ENCODE data around the gene RNF112. TPM values are rescaled to one million over a fixed set of nuclear protein-coding genes. Genes with fewer than 3 reads are reported as not detected.
A peak's percentile ranks its signal among the peaks of the same experiment; 100 is the strongest.

RNF112 gene
- total RNA-seq, 1 experiment from 2014 or later = 0.81 TPM

DNA sequence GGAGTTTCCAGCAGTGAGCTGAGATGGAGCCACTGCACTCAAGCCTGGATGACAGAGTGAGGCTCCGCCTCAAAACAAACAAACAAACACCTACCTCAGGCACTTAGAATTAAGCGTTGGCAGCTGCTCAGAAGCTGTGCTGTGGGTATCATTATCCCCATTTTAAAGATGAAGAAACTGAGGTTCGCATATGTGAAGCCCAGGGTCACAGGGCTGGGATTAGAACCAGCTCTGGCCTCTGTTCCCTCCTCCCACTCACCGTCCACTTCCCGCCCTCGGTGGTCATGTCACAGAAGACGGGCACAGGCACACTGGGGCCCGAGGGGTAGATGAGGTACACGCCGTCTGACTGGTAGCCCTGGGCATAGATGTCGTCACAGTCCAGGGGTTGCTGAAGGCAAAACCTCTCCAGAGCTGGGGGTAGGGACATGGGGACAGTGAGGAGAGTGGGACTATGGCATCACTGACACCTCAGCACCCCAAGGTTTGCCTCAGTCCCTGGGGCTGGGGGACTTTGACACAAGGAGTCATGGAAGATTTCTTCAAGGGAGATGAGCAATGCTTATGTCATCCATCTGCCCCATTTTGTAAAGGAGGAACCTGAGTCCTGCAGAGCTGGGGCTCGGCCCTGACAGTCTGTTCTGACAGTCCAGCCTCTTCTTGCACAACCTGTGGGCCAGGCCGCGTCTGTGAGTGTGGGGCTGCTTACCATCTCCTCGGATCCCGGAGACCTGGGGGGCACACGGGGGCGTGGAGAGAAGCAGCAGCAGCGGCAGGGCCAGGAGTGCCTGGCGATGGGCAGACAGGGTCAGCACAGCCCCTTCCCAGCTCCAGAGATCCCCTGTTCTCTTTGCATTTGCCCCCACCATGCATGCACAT is 24.7 kb upstream of the RNF112 start:
- Histone ChIP-seq H3K4me1 (ENCODE audit: insufficient read depth, low read length) (peaks cover 4% of the 10 kb centered on the region; the same call in 1 of the 2 replicates), H2BK20ac (ENCODE audit: low read depth, low read length, poor library complexity, severe bottlenecking) (no peak overlapping the region), H3K79me1 (ENCODE audit: insufficient read depth, low read depth, low read length, poor library complexity, severe bottlenecking) (no peaks in the 10 kb centered on the region), H3K9me3 (ENCODE audit: control insufficient read depth, low read depth, low read length) (no peaks in the 10 kb centered on the region), H4K8ac (replicated peaks; ENCODE audit: insufficient read length, low read depth, low read length) (no peak overlapping the region), H3K4me2 (ENCODE audit: insufficient read depth, insufficient read length, low read length) (peak overlapping the region; percentile 19), H3K23me2 (ENCODE audit: insufficient read length, low read depth, low read length, poor library complexity, severe bottlenecking) (no peaks in the 10 kb centered on the region), H3K27me3 (ENCODE audit: insufficient read depth, low read length) (no peaks in the 10 kb centered on the region), H3K9ac (ENCODE audit: extremely low read depth, insufficient read length, low read length) (no peak overlapping the region), H2BK5ac (ENCODE audit: insufficient read length, low read length) (no peak overlapping the region), H3K27ac (ENCODE audit: insufficient read length, low read depth, low read length) (no peak overlapping the region), H2BK15ac (ENCODE audit: low read depth, low read length) (no peak overlapping the region), H2BK12ac (ENCODE audit: insufficient read length, low read depth, low read length) (no peak overlapping the region), H3K56ac (ENCODE audit: insufficient read length, low read depth, low read length) (no peak overlapping the region), H3K18ac (ENCODE audit: insufficient read length, low read depth, low read length) (no peak overlapping the region), H3K14ac (ENCODE audit: insufficient read depth, low read length) (no peak overlapping the region), H3K23ac (ENCODE audit: insufficient read length, low read depth, low read length) (no peak overlapping the region), H3K4ac (ENCODE audit: low read depth, low read length) (no peak overlapping the region), H2AFZ (ENCODE audit: low read length) (no peak overlapping the region), H4K20me1 (ENCODE audit: control insufficient read depth, insufficient read depth, insufficient read length) (no peaks in the 10 kb centered on the region), H4K5ac (ENCODE audit: insufficient read length, low read depth, low read length) (no peak overlapping the region), H3T11ph (ENCODE audit: low read length) (no peak overlapping the region), H4K91ac (ENCODE audit: insufficient read length, low read depth, low read length) (no peak overlapping the region), H2BK120ac (ENCODE audit: low read depth, low read length, poor library complexity, severe bottlenecking) (no peak overlapping the region), H3K79me2 (ENCODE audit: insufficient read depth, low read length) (no peaks in the 10 kb centered on the region), H2AK5ac (ENCODE audit: insufficient read length, low read length) (no peak overlapping the region)
- H3K4me3 Mint-ChIP-seq = peak overlapping the region in 1 of 2 experiments; percentile 56; a peak in 3 of 5 replicates
- no peaks in the 10 kb centered on the region for H3K27me3 Mint-ChIP-seq (ENCODE audit: low read depth)
- TF ChIP-seq CTCF (conservative IDR thresholded peaks at IDR 0.05) = no peak
- peak overlapping the region in 2 of 3 experiments; percentile 82 to 92; a peak in 4 of 7 replicates for H3K27ac Mint-ChIP-seq
- no CpG with 5 or more reads among the region's 20 CpGs for WGBS (ENCODE audit: extremely low coverage, insufficient read length, low lambda C conversion rate)
- H3K36me3 Mint-ChIP-seq (ENCODE audit: insufficient read depth in 1 of 3, low read depth in 3 of 3) = peaks cover 19 to 39% (median 38%) of the 10 kb centered on the region in 3 experiments
- peaks cover 38 to 56% of the 10 kb centered on the region in 2 experiments for H3K4me1 Mint-ChIP-seq
- peaks cover 0 to 2% of the 10 kb centered on the region in 2 experiments; a peak in 1 of 5 replicates for H3K9me3 Mint-ChIP-seq
- no peak for DNase-seq

All from H9 (cell line).